DND-41 (cell line): ENCODE results near the gene EFHC2.
"Not testable (repeated sequence)": the region's sequence is repeated elsewhere in the genome, so short reads cannot be mapped to it uniquely, and the experiment has no call there.

Source experiments
- ATAC-seq: fragments of 200-7000 bp; cut with Tn5 transposase; 3 replicates; pipeline ENCODE4 v1.9.1; 2021; ENCODE audit warnings: low read depth; ENCODE audit not compliant: insufficient read depth
- DNase-seq: peaks from one replicate; pipeline ENCODE4 v3.0.0-alpha.2; 2020
- H2AFZ ChIP-seq: 2 replicates; pipeline ENCODE4 v1.6.0; 2012; ENCODE audit warnings: low read depth, low read length
- H3K27ac ChIP-seq: 2 replicates; pipeline ENCODE4 v1.5.1; 2012; ENCODE audit warnings: low read length, inconsistent platforms
- H3K27me3 ChIP-seq: fragments of 200-600 bp; sonication (generic); 2 replicates; pipeline ENCODE4 v1.6.0; 2012; ENCODE audit warnings: low read length, mild to moderate bottlenecking, inconsistent platforms; ENCODE audit not compliant: insufficient read depth, poor library complexity
- H3K36me3 ChIP-seq: 2 replicates; pipeline ENCODE4 v1.5.1; 2012; ENCODE audit warnings: low read length, inconsistent platforms; ENCODE audit not compliant: insufficient read depth
- H3K4me1 ChIP-seq: 2 replicates; pipeline ENCODE4 v1.5.1; 2012; ENCODE audit warnings: mild to moderate bottlenecking, low read length; ENCODE audit not compliant: insufficient read depth
- H3K4me2 ChIP-seq: 2 replicates; pipeline ENCODE4 v1.6.0; 2012; ENCODE audit warnings: mild to moderate bottlenecking, moderate library complexity, low read length, inconsistent platforms; ENCODE audit not compliant: insufficient read depth
- H3K4me3 ChIP-seq, 2 experiments: fragments of 200-600 bp in 1 of 2; shearing (Covaris generic) in 1 of 2; 2 replicates each; pipeline ENCODE4 v1.5.1; 2012 to 2016; ENCODE audit warnings: inconsistent platforms in 2 of 2, low read length in 2 of 2, mild to moderate bottlenecking in 2 of 2, low read depth in 1 of 2, moderate library complexity in 1 of 2
- H3K79me2 ChIP-seq: 2 replicates; pipeline ENCODE4 v1.6.0; 2012; ENCODE audit warnings: low read length, inconsistent platforms; ENCODE audit not compliant: insufficient read depth
- H3K9ac ChIP-seq: 2 replicates; pipeline ENCODE4 v1.6.0; 2012; ENCODE audit warnings: low read depth, mild to moderate bottlenecking, inconsistent platforms, low read length, moderate library complexity
- H3K9me3 ChIP-seq: 2 replicates; pipeline ENCODE4 v1.5.1; 2012; ENCODE audit warnings: low read length, moderate library complexity, mild to moderate bottlenecking, inconsistent platforms; ENCODE audit not compliant: insufficient read depth, severe bottlenecking
- H4K20me1 ChIP-seq: 2 replicates; pipeline ENCODE4 v1.6.0; 2012; ENCODE audit warnings: low read length; ENCODE audit not compliant: insufficient read depth
- EZH2 ChIP-seq: IDR thresholded peaks from 3 replicates; pipeline ENCODE4 v1.6.1; 2012; ENCODE audit warnings: borderline replicate concordance, low read depth, mild to moderate bottlenecking, moderate library complexity, low read length, inconsistent platforms; ENCODE audit not compliant: severe bottlenecking
- TF ChIP-seq, protein P1 (sequence below): IDR thresholded peaks from 2 replicates; pipeline ENCODE4 v1.5.1; 2012; ENCODE audit warnings: borderline replicate concordance, low read length, moderate library complexity, mild to moderate bottlenecking; ENCODE audit not compliant: poor library complexity, severe bottlenecking; ENCODE audit errors: extremely low read depth

EFHC2 gene

DNA sequence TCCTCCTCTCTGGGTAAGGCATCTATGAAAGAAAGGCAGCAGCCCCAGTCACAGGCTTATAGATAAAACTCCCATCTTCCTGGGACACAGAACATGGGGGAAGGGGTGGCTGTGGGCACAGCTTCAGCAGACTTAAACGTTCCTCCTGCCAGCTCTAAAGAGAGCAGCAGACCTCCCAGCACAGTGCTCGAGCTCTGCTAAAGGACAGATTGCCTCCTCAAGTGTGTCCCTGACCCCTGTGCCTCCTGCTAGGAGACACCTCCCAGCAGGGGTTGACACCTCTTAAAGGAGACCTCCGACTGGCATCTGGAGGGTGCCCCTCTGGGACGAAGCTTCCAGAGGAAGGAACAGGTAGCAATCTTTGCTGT, 89.9 kb downstream of the EFHC2 start:
- Histone ChIP-seq H3K4me1 (peaks cover 16% of the 10 kb centered on the region), H4K20me1 (no peaks in the 10 kb centered on the region), H3K9ac (peak overlapping the region; percentile 49), H3K79me2 (no peaks in the 10 kb centered on the region), H3K4me3 (peak overlapping the region in 1 of 2 experiments; percentile 41; a peak in 2 of 4 replicates), H3K4me2 (peak overlapping the region; percentile 57), H3K27ac (peak overlapping the region; percentile 71), H3K27me3 (no peaks in the 10 kb centered on the region), H2AFZ (peak overlapping the region; percentile 62), H3K36me3 (no peaks in the 10 kb centered on the region), H3K9me3 (no peaks in the 10 kb centered on the region)
- ATAC-seq, result no peak; the same call in 1 of the 3 replicates
- DNase-seq, result no peak
- TF ChIP-seq, protein P1, sequence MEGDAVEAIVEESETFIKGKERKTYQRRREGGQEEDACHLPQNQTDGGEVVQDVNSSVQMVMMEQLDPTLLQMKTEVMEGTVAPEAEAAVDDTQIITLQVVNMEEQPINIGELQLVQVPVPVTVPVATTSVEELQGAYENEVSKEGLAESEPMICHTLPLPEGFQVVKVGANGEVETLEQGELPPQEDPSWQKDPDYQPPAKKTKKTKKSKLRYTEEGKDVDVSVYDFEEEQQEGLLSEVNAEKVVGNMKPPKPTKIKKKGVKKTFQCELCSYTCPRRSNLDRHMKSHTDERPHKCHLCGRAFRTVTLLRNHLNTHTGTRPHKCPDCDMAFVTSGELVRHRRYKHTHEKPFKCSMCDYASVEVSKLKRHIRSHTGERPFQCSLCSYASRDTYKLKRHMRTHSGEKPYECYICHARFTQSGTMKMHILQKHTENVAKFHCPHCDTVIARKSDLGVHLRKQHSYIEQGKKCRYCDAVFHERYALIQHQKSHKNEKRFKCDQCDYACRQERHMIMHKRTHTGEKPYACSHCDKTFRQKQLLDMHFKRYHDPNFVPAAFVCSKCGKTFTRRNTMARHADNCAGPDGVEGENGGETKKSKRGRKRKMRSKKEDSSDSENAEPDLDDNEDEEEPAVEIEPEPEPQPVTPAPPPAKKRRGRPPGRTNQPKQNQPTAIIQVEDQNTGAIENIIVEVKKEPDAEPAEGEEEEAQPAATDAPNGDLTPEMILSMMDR, result no peak
- no peak for TF ChIP-seq EZH2

GRCh38 chrX:44252688-44253574, 90.5 kb downstream of the EFHC2 start:
- H3K4me2 ChIP-seq, result peak overlapping the region; percentile 57
- H3K27me3 ChIP-seq, H3K9me3 ChIP-seq, H3K36me3 ChIP-seq, H3K79me2 ChIP-seq, H4K20me1 ChIP-seq: not testable (repeated sequence)
- peak overlapping the region; percentile 49 for H3K9ac ChIP-seq
- DNase-seq, result peak; percentile 83
- peak; percentile 99 for ATAC-seq
- H3K27ac ChIP-seq, result peak overlapping the region; percentile 78
- H3K4me1 ChIP-seq, result peaks cover 16% of the 10 kb centered on the region
- H3K4me3 ChIP-seq, result peak overlapping the region in 1 of 2 experiments; percentile 41; a peak in 2 of 4 replicates
- peak overlapping the region; percentile 71 for H2AFZ ChIP-seq

- H2AFZ ChIP-seq, result no peak overlapping the region
- ATAC-seq, result no peak
These were observed 96.0 kb downstream of the EFHC2 start for GRCh38 chrX:44247468-44247867.

DNA sequence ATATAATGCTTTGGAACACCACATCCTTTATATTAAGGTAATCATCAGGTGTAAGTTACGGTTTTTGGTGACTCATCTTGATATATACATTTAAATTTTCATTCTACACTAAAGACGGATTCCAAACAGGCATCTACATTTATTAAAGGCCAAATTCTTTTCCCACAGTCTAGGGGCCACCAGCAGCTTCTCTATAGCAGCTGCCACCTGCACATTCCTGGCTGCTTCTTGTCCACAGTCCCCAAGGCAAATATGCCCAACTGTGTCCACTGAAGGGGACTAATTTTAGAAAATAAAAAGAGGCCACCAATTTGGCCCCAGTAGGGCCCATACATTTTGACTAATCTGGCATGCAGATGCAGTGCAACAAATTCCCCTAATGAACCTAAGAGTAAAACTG, 96.6 kb downstream of the EFHC2 start:
- Histone ChIP-seq H3K4me3 (no peak overlapping the region), H3K36me3 (no peaks in the 10 kb centered on the region), H3K79me2 (no peaks in the 10 kb centered on the region), H3K4me1 (no peaks in the 10 kb centered on the region), H3K27ac (no peak overlapping the region), H3K27me3 (no peaks in the 10 kb centered on the region), H2AFZ (no peak overlapping the region), H3K9ac (no peak overlapping the region), H3K4me2 (no peak overlapping the region), H3K9me3 (no peaks in the 10 kb centered on the region), H4K20me1 (no peaks in the 10 kb centered on the region)
- no peak for TF ChIP-seq EZH2
- TF ChIP-seq, protein P1, result no peak
- no peak for DNase-seq
- no peak for ATAC-seq

More at GRCh38 chrX:44247468-44247867, 96.0 kb downstream of the EFHC2 start:
- H3K4me1 ChIP-seq, result 0 out of 2 replicates have a peak, but pooled peaks cover under 1% of the 10 kb centered on the region
- H3K36me3 ChIP-seq, result no peaks in the 10 kb centered on the region
- H3K27me3 ChIP-seq, result no peaks in the 10 kb centered on the region
- H4K20me1 ChIP-seq, result no peaks in the 10 kb centered on the region
- TF ChIP-seq, protein P1, result no peak
- H3K4me2 ChIP-seq, result no peak overlapping the region
- no peak overlapping the region for H3K27ac ChIP-seq
- no peaks in the 10 kb centered on the region for H3K79me2 ChIP-seq
- no peak overlapping the region for H3K9ac ChIP-seq
- DNase-seq, result no peak
- no peaks in the 10 kb centered on the region for H3K9me3 ChIP-seq
- no peak overlapping the region for H3K4me3 ChIP-seq
